SK-N-SH treated with all-trans-retinoic acid at 6 μM for 48 hours (cell line): ENCODE data around the gene GGA1.

Source experiments
- ATAC-seq: fragments of 200-7000 bp; cut with Tn5 transposase; 3 replicates; pipeline ENCODE4 v1.9.1; 2020; ENCODE audit warnings: mild to moderate bottlenecking, moderate library complexity
- ARNTL ChIP-seq: fragments of 450-650 bp; formaldehyde crosslinking; IDR thresholded peaks from 2 replicates; pipeline ENCODE4 v1.5.0; 2020; ENCODE audit warnings: low read depth, mild to moderate bottlenecking, moderate library complexity, borderline replicate concordance
- BACH2 ChIP-seq: fragments of 250-450 bp; sonication (Bioruptor Pico); IDR thresholded peaks from 2 replicates; pipeline ENCODE4 v1.9.0; 2021; ENCODE audit warnings: mild to moderate bottlenecking, borderline replicate concordance
- CSDC2 ChIP-seq: fragments of 250-450 bp; sonication (Bioruptor Pico); IDR thresholded peaks from 2 replicates; pipeline ENCODE4 v1.5.0; 2020; ENCODE audit warnings: mild to moderate bottlenecking, moderate library complexity
- ESRRG ChIP-seq: fragments of 250-450 bp; sonication (Bioruptor Pico); IDR thresholded peaks from 2 replicates; pipeline ENCODE4 v1.6.1; 2021; ENCODE audit warnings: mild to moderate bottlenecking
- GLIS3 ChIP-seq: fragments of 250-450 bp; sonication (Bioruptor Pico); IDR thresholded peaks from 2 replicates; pipeline ENCODE4 v1.5.0; 2020; ENCODE audit warnings: mild to moderate bottlenecking, moderate library complexity
- OSR1 ChIP-seq: fragments of 250-450 bp; sonication (Bioruptor Pico); IDR thresholded peaks from 2 replicates; pipeline ENCODE4 v1.8.0; 2022; ENCODE audit warnings: moderate library complexity, mild to moderate bottlenecking, inconsistent platforms
- PPARA ChIP-seq: fragments of 250-450 bp; sonication (Bioruptor Pico); IDR thresholded peaks from 2 replicates; pipeline ENCODE4 v1.5.0; 2020; ENCODE audit warnings: mild to moderate bottlenecking, borderline replicate concordance
- RARB ChIP-seq: fragments of 250-450 bp; sonication (Bioruptor Pico); IDR thresholded peaks from 2 replicates; pipeline ENCODE4 v1.8.0; 2021; ENCODE audit warnings: mild to moderate bottlenecking, moderate library complexity
- SNAI2 ChIP-seq: fragments of 250-450 bp; sonication (Bioruptor Pico); IDR thresholded peaks from 2 replicates; pipeline ENCODE4 v1.5.0; 2020; ENCODE audit warnings: mild to moderate bottlenecking, moderate library complexity
- TCF4 ChIP-seq: fragments of 250-450 bp; sonication (Bioruptor Pico); IDR thresholded peaks from 2 replicates; pipeline ENCODE4 v1.8.0; 2021; ENCODE audit warnings: mild to moderate bottlenecking, moderate library complexity, borderline replicate concordance
- TOX ChIP-seq: fragments of 250-450 bp; sonication (Bioruptor Pico); IDR thresholded peaks from 2 replicates; pipeline ENCODE4 v1.8.0; 2021; ENCODE audit warnings: mild to moderate bottlenecking, moderate library complexity, borderline replicate concordance
- ZC3H10 ChIP-seq: fragments of 250-450 bp; sonication (Bioruptor Pico); IDR thresholded peaks from 2 replicates; pipeline ENCODE4 v1.5.1; 2021; ENCODE audit warnings: mild to moderate bottlenecking, moderate library complexity
- ZNF565 ChIP-seq: fragments of 450-650 bp; formaldehyde crosslinking; conservative IDR thresholded peaks from 2 replicates; pipeline ENCODE4 v1.5.0; 2020; ENCODE audit warnings: low read depth, mild to moderate bottlenecking, moderate library complexity
- ZNF70 ChIP-seq: fragments of 450-650 bp; formaldehyde crosslinking; IDR thresholded peaks from 2 replicates; pipeline ENCODE4 v1.5.0; 2020; ENCODE audit warnings: mild to moderate bottlenecking, moderate library complexity
- ZNF8 ChIP-seq: fragments of 450-650 bp; formaldehyde crosslinking; IDR thresholded peaks from 2 replicates; pipeline ENCODE4 v1.5.0; 2020; ENCODE audit warnings: mild to moderate bottlenecking, moderate library complexity
- TF ChIP-seq, protein P1 (sequence below): fragments of 250-450 bp; sonication (Bioruptor Pico); IDR thresholded peaks from 2 replicates; pipeline ENCODE4 v1.8.0; 2020; ENCODE audit warnings: mild to moderate bottlenecking, moderate library complexity, borderline replicate concordance
- TF ChIP-seq, protein P2 (sequence below): fragments of 250-450 bp; sonication (Bioruptor Pico); IDR thresholded peaks from 2 replicates; pipeline ENCODE4 v1.8.0; 2021; ENCODE audit warnings: low read depth, mild to moderate bottlenecking, moderate library complexity, borderline replicate concordance
- TF ChIP-seq, protein P3 (sequence below): fragments of 250-450 bp; sonication (Bioruptor Pico); IDR thresholded peaks from 2 replicates; pipeline ENCODE4 v1.5.0; 2020; ENCODE audit warnings: mild to moderate bottlenecking, moderate library complexity
- TF ChIP-seq, protein P4 (sequence below): fragments of 250-450 bp; sonication (Bioruptor Pico); IDR thresholded peaks from 2 replicates; pipeline ENCODE4 v1.5.1; 2020; ENCODE audit warnings: low read depth, mild to moderate bottlenecking, moderate library complexity

The GGA1 gene

DNA sequence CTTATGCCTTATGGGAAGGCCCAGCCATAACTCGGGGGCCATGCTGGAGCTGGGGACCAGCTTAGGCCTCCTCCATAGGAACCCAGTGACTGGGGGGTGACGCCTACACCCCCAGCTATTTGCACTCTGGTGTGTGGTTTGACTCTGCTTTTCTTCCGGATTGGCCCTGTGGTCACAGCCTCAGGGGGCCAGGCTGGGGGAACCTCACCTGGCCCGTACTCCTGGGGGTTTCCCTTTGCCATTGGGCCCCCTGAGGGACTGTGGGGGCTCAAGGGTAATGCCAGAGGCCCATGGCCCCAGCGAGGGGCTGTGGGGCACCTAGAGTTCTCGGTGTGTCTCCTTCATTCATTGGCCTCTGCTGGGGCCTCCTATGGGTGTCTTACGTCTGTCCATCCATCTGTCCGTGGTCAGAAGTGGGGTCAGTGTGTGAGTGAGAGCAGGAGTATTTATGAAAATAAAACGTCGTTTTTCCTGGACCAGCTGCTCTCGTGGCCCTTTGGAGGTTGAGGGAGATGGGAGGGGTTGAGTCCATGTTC, 24.5 kb downstream of the GGA1 start:
- TF ChIP-seq ZNF565 (CRISPR knock-in tag) (no peak), ARNTL (CRISPR knock-in tag) (no peak), ZC3H10 (CRISPR knock-in tag) (no peak), CSDC2 (CRISPR knock-in tag) (no peak), PPARA (CRISPR knock-in tag) (no peak), OSR1 (CRISPR knock-in tag) (no peak), ZNF70 (CRISPR knock-in tag) (no peak)
- ATAC-seq = no peak

DNA sequence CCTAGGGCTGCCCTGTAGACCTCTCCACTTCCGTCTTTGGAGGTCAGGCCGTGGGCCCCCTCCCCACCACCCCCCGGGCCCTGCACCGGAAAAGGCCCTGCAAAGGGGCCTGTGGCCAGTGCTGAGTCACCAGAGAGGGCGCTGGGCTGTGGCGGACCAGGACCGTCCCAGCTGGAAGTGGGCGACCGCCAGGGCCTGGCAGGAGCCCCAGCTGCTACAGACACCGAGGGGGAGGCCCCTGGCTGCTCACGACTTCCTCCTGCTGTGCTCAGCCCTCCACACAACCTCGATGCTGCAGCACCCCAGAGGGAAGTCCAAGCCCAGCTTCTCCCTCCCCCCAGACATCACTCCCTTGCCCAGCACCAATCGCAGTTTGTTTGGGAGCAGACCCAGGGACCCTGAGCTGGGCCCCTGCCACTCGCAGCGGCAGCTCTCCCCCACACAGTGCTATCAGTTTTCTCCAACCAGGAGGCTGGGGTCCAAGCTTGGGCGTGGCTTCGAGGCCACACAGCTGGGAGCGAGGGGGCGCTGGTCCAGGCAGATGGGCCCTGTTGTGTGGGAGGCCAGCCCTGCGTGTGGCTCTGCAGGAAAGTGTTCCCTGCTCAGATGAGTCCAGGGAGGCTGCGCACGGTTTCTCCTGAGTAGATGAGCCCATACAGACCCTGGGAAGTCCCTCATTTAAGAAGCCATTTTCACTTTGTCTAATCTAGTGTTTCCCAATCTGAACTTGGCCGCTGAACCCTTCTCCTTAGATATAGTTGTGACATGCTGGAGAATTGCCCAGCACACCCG, 25.2 kb downstream of the GGA1 start:
- TF ChIP-seq ESRRG (CRISPR knock-in tag) (no peak), ZNF8 (CRISPR knock-in tag) (peak; percentile 70; the same call in 1 of the 2 replicates), GLIS3 (CRISPR knock-in tag) (0 out of 2 replicates have a peak, but pooled peaks have one; percentile 24), SNAI2 (CRISPR knock-in tag) (no peak), BACH2 (CRISPR knock-in tag) (no peak), TCF4 (CRISPR knock-in tag) (peak; percentile 29; the same call in 1 of the 2 replicates)
- TF ChIP-seq, protein P1, sequence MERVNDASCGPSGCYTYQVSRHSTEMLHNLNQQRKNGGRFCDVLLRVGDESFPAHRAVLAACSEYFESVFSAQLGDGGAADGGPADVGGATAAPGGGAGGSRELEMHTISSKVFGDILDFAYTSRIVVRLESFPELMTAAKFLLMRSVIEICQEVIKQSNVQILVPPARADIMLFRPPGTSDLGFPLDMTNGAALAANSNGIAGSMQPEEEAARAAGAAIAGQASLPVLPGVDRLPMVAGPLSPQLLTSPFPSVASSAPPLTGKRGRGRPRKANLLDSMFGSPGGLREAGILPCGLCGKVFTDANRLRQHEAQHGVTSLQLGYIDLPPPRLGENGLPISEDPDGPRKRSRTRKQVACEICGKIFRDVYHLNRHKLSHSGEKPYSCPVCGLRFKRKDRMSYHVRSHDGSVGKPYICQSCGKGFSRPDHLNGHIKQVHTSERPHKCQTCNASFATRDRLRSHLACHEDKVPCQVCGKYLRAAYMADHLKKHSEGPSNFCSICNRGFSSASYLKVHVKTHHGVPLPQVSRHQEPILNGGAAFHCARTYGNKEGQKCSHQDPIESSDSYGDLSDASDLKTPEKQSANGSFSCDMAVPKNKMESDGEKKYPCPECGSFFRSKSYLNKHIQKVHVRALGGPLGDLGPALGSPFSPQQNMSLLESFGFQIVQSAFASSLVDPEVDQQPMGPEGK (CRISPR knock-in tag) = peak; percentile 57; the same call in 1 of the 2 replicates
- TF ChIP-seq, protein P2, sequence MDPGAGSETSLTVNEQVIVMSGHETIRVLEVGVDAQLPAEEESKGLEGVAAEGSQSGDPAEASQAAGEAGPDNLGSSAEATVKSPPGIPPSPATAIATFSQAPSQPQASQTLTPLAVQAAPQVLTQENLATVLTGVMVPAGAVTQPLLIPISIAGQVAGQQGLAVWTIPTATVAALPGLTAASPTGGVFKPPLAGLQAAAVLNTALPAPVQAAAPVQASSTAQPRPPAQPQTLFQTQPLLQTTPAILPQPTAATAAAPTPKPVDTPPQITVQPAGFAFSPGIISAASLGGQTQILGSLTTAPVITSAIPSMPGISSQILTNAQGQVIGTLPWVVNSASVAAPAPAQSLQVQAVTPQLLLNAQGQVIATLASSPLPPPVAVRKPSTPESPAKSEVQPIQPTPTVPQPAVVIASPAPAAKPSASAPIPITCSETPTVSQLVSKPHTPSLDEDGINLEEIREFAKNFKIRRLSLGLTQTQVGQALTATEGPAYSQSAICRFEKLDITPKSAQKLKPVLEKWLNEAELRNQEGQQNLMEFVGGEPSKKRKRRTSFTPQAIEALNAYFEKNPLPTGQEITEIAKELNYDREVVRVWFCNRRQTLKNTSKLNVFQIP (CRISPR knock-in tag) = 0 out of 2 replicates have a peak, but pooled peaks have one; percentile 23
- TF ChIP-seq, protein P3, sequence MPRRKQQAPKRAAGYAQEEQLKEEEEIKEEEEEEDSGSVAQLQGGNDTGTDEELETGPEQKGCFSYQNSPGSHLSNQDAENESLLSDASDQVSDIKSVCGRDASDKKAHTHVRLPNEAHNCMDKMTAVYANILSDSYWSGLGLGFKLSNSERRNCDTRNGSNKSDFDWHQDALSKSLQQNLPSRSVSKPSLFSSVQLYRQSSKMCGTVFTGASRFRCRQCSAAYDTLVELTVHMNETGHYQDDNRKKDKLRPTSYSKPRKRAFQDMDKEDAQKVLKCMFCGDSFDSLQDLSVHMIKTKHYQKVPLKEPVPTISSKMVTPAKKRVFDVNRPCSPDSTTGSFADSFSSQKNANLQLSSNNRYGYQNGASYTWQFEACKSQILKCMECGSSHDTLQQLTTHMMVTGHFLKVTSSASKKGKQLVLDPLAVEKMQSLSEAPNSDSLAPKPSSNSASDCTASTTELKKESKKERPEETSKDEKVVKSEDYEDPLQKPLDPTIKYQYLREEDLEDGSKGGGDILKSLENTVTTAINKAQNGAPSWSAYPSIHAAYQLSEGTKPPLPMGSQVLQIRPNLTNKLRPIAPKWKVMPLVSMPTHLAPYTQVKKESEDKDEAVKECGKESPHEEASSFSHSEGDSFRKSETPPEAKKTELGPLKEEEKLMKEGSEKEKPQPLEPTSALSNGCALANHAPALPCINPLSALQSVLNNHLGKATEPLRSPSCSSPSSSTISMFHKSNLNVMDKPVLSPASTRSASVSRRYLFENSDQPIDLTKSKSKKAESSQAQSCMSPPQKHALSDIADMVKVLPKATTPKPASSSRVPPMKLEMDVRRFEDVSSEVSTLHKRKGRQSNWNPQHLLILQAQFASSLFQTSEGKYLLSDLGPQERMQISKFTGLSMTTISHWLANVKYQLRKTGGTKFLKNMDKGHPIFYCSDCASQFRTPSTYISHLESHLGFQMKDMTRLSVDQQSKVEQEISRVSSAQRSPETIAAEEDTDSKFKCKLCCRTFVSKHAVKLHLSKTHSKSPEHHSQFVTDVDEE (CRISPR knock-in tag) = peak; percentile 22; the same call in 1 of the 2 replicates
- ATAC-seq = peak; percentile 73

DNA sequence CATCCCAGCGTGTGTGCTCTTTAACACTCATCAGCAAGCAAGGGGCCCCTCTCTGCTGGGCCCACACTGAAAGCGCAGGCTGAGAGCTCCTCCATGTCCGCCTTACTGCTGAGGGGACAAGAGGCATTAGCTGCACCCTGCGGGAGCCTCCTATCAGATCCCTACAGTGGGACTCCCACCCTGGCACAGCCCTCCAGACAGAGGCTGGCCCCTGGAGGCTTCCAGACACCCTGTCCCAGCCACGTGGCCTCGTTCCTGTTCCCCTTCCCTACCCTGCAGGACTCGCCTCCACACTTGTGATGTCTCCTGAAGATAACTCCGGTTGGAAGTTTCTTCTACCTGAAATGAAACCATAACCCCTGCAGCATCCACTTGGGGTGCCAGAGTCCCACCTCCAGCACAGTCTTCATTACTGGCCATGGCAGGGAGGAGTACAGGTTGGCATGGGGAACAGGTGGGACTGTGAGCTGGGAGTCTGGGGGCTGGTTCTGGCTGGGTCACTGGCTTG, 25.8 kb downstream of the GGA1 start:
- ATAC-seq = peak; percentile 12
- TF ChIP-seq ZC3H10 (CRISPR knock-in tag) (no peak), ARNTL (CRISPR knock-in tag) (no peak)
- TF ChIP-seq, protein P4, sequence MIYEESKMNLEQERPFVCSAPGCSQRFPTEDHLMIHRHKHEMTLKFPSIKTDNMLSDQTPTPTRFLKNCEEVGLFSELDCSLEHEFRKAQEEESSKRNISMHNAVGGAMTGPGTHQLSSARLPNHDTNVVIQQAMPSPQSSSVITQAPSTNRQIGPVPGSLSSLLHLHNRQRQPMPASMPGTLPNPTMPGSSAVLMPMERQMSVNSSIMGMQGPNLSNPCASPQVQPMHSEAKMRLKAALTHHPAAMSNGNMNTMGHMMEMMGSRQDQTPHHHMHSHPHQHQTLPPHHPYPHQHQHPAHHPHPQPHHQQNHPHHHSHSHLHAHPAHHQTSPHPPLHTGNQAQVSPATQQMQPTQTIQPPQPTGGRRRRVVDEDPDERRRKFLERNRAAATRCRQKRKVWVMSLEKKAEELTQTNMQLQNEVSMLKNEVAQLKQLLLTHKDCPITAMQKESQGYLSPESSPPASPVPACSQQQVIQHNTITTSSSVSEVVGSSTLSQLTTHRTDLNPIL (CRISPR knock-in tag) = no peak

DNA sequence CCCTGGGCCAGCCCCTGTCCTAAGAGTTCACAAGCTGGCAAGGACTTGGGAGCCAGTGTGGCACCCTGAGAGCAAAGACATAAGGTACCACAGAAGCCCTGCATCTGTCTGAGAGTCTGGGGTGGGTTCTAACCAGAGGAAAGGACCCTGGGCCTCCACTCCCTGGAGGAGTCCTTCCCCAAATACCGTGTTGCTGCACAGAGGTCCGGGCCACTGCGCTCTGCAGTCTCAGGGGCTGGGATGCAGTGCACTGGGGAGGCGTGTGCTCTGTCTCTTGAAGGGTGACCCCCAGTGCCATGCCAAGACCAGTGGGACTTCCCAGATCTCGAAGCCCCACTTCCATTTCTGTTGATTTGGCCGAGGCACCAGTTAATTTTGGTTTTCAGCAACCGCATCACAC, 26.5 kb downstream of the GGA1 start:
- TF ChIP-seq RARB (CRISPR knock-in tag) = no peak
- TF ChIP-seq ARNTL (CRISPR knock-in tag) = no peak
- no peak for TF ChIP-seq OSR1 (CRISPR knock-in tag)
- no peak for TF ChIP-seq TOX (CRISPR knock-in tag)
- TF ChIP-seq, protein P2 (CRISPR knock-in tag) = no peak
- no peak for ATAC-seq
